ENCODE data around the gene MYO1D.
A peak's percentile ranks its signal among the peaks of the same experiment; 100 is the strongest.
"Not testable (repeated sequence)": the region's sequence is repeated elsewhere in the genome, so short reads cannot be mapped to it uniquely, and the experiment has no call there.

The MYO1D gene

DNA sequence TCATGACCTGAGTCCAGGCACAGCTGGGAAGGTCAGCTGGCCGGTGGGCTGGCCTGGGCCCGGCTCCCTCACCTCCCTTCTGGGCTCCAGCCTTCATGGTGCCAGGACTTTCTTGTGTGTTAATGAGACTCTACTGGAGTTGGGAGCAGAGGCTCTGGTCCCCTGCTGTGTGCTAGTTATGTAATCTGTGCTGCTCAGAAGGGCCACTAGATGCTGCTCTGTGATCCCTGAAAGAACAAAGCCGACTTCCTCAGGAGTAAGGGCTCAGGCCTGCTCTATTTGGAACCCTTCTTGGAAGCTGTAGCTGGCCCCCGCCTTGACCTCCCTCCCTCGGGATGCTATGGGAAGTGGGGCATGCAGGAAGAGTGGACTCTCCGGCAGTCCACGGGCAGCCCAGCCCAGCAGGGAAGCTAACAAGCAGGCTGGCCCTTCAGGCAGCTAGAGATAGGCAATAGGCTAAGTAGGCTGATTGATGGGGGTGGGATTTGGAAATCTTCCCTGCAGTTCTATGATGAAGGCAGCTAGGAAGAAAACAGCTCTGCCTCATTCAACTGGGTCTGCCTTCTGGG is 393.4 kb downstream of the MYO1D start:
- no peak for DNase-seq

GRCh38 chr17:32482568-32483320 is 394.2 kb downstream of the MYO1D start:
- no peak for DNase-seq

DNA sequence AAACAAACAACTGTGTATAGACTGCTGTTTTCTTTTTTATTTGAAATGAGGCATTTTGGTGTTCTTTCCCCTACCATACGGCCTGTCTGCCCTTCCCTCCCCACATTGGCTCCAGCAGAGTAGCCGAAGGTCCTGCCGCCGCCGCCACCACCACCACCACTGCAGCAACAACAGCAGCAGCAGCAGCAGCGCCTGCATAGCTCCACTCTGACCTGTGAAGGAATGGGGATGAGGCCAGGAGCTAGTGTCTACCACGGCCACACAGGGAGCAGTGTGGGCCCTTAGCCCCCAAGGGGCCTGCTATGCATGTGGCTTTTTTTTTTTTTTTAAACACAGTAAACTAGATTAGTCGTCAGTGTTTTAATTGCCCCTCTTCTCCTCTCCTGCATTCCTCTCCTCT is 395.7 kb downstream of the MYO1D start:
- DNase-seq, result no peak

- DNase-seq, result no peak
These were observed 397.8 kb downstream of the MYO1D start for GRCh38 chr17:32479074-32479617.

DNA sequence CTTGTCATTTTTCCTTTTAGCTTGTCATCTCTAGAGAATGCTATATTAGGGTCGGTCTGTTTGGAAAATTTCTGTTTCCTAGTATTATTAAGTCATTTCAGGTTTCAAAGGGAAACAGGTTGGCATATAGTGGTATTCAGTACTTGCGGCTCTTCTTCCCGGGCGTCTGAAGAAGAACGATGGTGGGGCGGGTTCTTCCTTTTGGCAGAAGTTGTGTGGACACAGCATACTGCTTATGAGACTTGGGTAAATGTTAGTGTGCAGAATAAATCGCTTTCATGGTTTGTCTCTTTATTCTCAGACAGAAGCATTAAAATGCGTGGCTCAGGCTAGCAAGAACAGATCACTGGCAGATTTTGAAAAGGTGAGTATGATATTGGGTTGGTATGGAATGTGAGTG is 399.7 kb downstream of the MYO1D start:
- no peak for DNase-seq

- DNase-seq, result no peak
These were observed 401.7 kb downstream of the MYO1D start for GRCh38 chr17:32475258-32475657.

GRCh38 chr17:32471652-32472051 is 405.3 kb downstream of the MYO1D start:
- no peak for DNase-seq

GRCh38 chr17:32470405-32471167 is 406.3 kb downstream of the MYO1D start:
- DNase-seq, result no peak

DNA sequence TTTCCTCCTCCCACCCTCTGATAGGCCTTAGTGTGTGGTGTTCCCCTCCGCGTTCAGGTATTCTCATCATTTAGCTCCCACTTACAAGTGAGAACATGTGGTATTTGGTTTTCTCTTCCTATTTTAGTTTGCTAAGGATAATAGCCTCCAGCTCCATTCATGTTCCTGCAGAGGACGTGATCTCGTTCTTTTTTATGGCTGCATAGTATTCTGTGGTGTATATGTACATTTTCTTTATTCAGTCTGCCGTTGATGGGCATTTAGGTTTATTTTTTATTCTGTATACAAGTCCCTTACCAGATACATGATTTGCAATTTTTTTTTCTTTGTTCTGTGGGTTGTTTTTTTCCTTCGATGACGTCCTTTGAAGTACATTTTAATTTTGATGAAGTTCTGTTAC is 409.0 kb downstream of the MYO1D start:
- DNase-seq, result no peak

DNA sequence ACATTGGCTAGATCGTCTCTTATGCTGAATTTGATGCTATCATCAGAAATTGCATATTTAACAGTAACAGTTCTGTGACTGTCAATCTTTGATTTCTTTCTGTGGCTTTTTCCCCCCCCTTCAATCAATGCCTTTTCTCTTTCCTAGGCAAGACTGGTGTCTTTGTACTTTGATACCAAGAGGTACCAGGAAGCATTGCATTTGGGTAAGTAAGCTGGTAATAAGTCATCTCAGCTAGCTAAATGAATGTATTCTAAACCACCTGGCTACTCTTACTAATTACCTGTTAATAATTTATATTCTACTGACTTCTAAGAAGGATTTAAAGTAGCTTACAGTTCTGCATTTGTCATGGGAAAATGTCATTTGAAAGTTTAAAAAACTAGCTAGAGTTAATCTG is 412.6 kb downstream of the MYO1D start:
- no peak for DNase-seq

DNA sequence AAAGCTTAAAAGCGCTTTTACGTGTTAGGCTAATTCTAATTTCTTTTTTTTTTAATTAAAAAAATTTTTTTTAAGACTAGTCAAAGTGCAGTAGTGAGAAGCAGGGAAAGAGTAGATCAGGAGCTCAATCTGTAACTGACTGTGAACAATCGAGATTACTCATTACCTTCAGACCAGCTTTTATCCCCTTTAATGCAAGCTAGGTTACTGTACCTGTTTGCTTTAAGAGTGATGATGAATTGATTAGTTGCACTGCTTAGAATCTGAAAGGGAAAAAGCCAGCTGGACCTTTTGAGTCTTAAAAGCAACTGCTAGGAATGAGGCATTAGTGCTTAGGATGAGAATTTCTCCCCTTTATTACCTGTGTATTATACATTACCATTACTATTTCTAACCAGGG is 413.6 kb downstream of the MYO1D start:
- DNase-seq, result no peak

- peak; percentile 67 for DNase-seq
These were observed 414.9 kb downstream of the MYO1D start for GRCh38 chr17:32461853-32462617.

DNA sequence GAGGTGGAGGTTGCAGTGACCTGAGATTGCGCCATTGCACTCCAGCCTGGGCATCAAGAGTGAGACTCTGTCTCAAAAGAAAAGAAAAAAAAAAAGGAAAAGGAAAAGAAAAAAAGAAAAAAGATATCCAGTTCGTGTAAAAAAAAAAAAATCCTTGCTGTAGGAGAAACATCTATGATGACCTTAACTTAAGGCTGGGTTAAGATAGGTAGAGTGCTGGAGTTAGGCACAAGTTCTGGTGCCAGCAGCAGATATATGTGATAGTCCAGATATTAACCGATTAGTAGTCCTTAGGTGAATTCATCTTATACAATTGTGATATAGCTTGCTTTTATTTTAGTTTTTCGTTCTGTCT is 415.4 kb downstream of the MYO1D start:
- DNase-seq, result no peak

- DNase-seq, result no peak
These were observed 416.9 kb downstream of the MYO1D start for GRCh38 chr17:32460054-32460453.

DNA sequence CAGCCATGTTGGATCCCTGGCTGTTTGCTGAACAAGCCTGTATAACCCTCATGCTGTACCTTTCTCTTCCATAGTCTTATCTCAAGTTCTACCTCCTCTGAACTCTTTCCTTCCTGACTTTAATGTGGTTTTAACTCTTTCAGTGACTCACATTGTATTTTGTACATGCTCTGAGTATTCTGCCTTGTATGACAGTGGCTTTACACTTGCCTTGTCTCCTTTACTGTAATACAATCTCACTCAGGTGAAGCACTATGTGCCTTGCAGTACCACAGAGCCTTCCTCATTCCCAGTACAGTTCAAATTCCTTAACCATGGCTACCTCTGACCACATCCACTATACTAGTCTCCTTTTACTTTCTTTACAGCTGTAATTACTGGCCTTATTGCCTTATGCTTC is 418.6 kb downstream of the MYO1D start:
- no peak for DNase-seq

DNA sequence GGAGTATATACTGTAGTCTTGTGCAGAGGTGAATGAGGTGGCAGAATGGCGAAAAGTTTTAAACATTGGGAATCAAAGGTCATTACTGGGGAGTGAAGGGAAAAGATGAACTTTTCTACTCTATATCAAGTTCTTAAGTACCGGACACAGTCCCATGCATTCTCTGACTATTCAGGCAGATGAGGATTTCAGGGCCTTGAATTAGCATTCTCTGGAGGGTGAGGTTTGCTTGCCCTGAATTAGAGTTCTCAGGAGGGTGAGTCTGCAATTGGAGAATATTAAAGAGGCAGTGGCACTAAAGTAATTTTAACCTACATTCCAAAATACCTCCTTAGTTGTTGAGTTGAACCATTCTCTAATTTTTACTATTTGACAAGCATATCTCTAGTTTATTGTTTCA is 423.6 kb downstream of the MYO1D start:
- no peak for DNase-seq

- no peak for DNase-seq
These were observed 424.6 kb downstream of the MYO1D start for GRCh38 chr17:32452281-32452680.

- DNase-seq, result no peak
These were observed 425.0 kb downstream of the MYO1D start for GRCh38 chr17:32451879-32452278.

- not testable (repeated sequence) for DNase-seq
These were observed 426.5 kb downstream of the MYO1D start for GRCh38 chr17:32450379-32450778.

- no peak for DNase-seq
These were observed 427.0 kb downstream of the MYO1D start for GRCh38 chr17:32449963-32450362.

GRCh38 chr17:32446949-32447348 is 430.0 kb downstream of the MYO1D start:
- DNase-seq, result no peak

DNA sequence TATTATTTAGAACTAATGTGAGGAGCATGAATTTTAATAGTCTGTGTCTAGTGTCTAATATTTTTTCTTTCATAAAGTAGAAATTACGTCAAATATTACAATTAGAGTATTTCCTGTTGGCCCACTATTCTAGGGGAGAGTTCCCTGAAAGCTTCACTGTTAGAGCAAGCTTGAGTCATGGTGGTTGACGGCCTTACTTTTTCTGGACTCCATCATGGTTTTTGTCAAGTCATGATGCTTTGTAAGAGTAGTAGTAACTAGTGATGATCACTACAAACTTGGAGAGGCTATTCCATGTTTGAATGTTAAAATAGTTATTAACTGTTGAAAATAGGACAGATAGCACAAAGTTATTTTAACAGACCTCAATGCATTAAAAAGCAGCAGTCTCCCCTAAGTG is 431.0 kb downstream of the MYO1D start:
- DNase-seq, result no peak

GRCh38 chr17:32445497-32445896 is 431.4 kb downstream of the MYO1D start:
- DNase-seq, result no peak

Measured in activated CD8-positive, alpha-beta memory T cell treated with anti-CD3 and anti-CD28 coated beads, Interleukin-2, amount 50 U/mL, for 4 hours (primary cell).